ENCODE results near the gene SORBS1.

SORBS1 gene

GRCh38 chr10:95543459-95543858 lies 17.7 kb downstream of the SORBS1 start:
- ATAC-seq: no peak
- TF ChIP-seq RARB (CRISPR knock-in tag; IDR thresholded peaks at IDR 0.05): no peak
- no peak for TF ChIP-seq CSDC2 (CRISPR knock-in tag; IDR thresholded peaks at IDR 0.05)
- no peak for TF ChIP-seq ZFP3 (CRISPR knock-in tag; IDR thresholded peaks at IDR 0.05)
- TF ChIP-seq ISL1 (CRISPR knock-in tag; IDR thresholded peaks at IDR 0.05): no peak
- no peak for TF ChIP-seq TOX (CRISPR knock-in tag; IDR thresholded peaks at IDR 0.05; ENCODE audit: borderline replicate concordance)
- no peak for TF ChIP-seq TSHZ2 (CRISPR knock-in tag; IDR thresholded peaks at IDR 0.05)
- no peak for TF ChIP-seq ZNF8 (CRISPR knock-in tag; IDR thresholded peaks at IDR 0.05)
- TF ChIP-seq CREB5 (CRISPR knock-in tag; IDR thresholded peaks at IDR 0.05; ENCODE audit: low read depth): no peak
- no peak for TF ChIP-seq ESRRG (CRISPR knock-in tag; IDR thresholded peaks at IDR 0.05)
- TF ChIP-seq ARNTL (CRISPR knock-in tag; IDR thresholded peaks at IDR 0.05; ENCODE audit: borderline replicate concordance, low read depth): no peak

- no peak for ATAC-seq
Measured at GRCh38 chr10:95542761-95543160, 18.4 kb downstream of the SORBS1 start.

More at GRCh38 chr10:95542761-95543160, 18.4 kb downstream of the SORBS1 start:
- TF ChIP-seq OSR1 (CRISPR knock-in tag; IDR thresholded peaks at IDR 0.05): no peak
- no peak for TF ChIP-seq ZNF565 (CRISPR knock-in tag; conservative IDR thresholded peaks at IDR 0.05; ENCODE audit: low read depth)
- no peak for TF ChIP-seq RARB (CRISPR knock-in tag; IDR thresholded peaks at IDR 0.05)
- no peak for TF ChIP-seq ZNF70 (CRISPR knock-in tag; IDR thresholded peaks at IDR 0.05)
- no peak for TF ChIP-seq SNAI2 (CRISPR knock-in tag; IDR thresholded peaks at IDR 0.05)
- TF ChIP-seq TSHZ2 (CRISPR knock-in tag; IDR thresholded peaks at IDR 0.05): no peak
- no peak for TF ChIP-seq CREB5 (CRISPR knock-in tag; IDR thresholded peaks at IDR 0.05; ENCODE audit: low read depth)
- TF ChIP-seq PATZ1 (CRISPR knock-in tag; IDR thresholded peaks at IDR 0.05; ENCODE audit: borderline replicate concordance): no peak
- no peak for TF ChIP-seq BACH2 (CRISPR knock-in tag; IDR thresholded peaks at IDR 0.05; ENCODE audit: borderline replicate concordance)
- no peak for TF ChIP-seq ISL1 (CRISPR knock-in tag; IDR thresholded peaks at IDR 0.05)
- TF ChIP-seq ZNF8 (CRISPR knock-in tag; IDR thresholded peaks at IDR 0.05): no peak
- no peak for TF ChIP-seq TCF4 (CRISPR knock-in tag; IDR thresholded peaks at IDR 0.05; ENCODE audit: borderline replicate concordance)
- no peak for TF ChIP-seq GLIS3 (CRISPR knock-in tag; IDR thresholded peaks at IDR 0.05)
- TF ChIP-seq CSDC2 (CRISPR knock-in tag; IDR thresholded peaks at IDR 0.05): no peak
- TF ChIP-seq PPARA (CRISPR knock-in tag; IDR thresholded peaks at IDR 0.05; ENCODE audit: borderline replicate concordance): no peak
- no peak for TF ChIP-seq ZC3H10 (CRISPR knock-in tag; IDR thresholded peaks at IDR 0.05)
- no peak for TF ChIP-seq ARNTL (CRISPR knock-in tag; IDR thresholded peaks at IDR 0.05; ENCODE audit: borderline replicate concordance, low read depth)
- TF ChIP-seq CSRNP3 (CRISPR knock-in tag; IDR thresholded peaks at IDR 0.05): no peak
- no peak for TF ChIP-seq ESRRG (CRISPR knock-in tag; IDR thresholded peaks at IDR 0.05)
- no peak for TF ChIP-seq ZFP30 (CRISPR knock-in tag; IDR thresholded peaks at IDR 0.05)

Data from SK-N-SH treated with all-trans-retinoic acid at 6 μM for 48 hours (cell line).